GM12865 (cell line): Measurements from ENCODE around the gene GRID1.
"Not testable (repeated sequence)": the region's sequence is repeated elsewhere in the genome, so short reads cannot be mapped to it uniquely, and the experiment has no call there.

ENCODE experiments used
- DNase-seq: peaks from one replicate; pipeline ENCODE4 v3.0.0; 2010; ENCODE audit warnings: low read depth
- H3K4me3 ChIP-seq: 2 replicates; pipeline ENCODE4 v1.5.1; 2011; ENCODE audit warnings: mild to moderate bottlenecking, low read depth, low read length, control low read depth
- TF ChIP-seq, protein P1 (sequence below): IDR thresholded peaks from 2 replicates; pipeline ENCODE4 v1.5.1; 2011; ENCODE audit warnings: low read length, control low read depth, low read depth, inconsistent platforms; ENCODE audit not compliant: insufficient read depth; ENCODE audit errors: missing control alignments

GRID1 gene

GRCh38 chr10:86083664-86084175 is 282.9 kb downstream of the GRID1 start:
- H3K4me3 ChIP-seq, result no peak overlapping the region
- no peak for DNase-seq
- TF ChIP-seq, protein P1, sequence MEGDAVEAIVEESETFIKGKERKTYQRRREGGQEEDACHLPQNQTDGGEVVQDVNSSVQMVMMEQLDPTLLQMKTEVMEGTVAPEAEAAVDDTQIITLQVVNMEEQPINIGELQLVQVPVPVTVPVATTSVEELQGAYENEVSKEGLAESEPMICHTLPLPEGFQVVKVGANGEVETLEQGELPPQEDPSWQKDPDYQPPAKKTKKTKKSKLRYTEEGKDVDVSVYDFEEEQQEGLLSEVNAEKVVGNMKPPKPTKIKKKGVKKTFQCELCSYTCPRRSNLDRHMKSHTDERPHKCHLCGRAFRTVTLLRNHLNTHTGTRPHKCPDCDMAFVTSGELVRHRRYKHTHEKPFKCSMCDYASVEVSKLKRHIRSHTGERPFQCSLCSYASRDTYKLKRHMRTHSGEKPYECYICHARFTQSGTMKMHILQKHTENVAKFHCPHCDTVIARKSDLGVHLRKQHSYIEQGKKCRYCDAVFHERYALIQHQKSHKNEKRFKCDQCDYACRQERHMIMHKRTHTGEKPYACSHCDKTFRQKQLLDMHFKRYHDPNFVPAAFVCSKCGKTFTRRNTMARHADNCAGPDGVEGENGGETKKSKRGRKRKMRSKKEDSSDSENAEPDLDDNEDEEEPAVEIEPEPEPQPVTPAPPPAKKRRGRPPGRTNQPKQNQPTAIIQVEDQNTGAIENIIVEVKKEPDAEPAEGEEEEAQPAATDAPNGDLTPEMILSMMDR, result no peak

GRCh38 chr10:86083206-86083605 is 283.4 kb downstream of the GRID1 start:
- H3K4me3 ChIP-seq, result no peak overlapping the region
- TF ChIP-seq, protein P1, result no peak
- no peak for DNase-seq

DNA sequence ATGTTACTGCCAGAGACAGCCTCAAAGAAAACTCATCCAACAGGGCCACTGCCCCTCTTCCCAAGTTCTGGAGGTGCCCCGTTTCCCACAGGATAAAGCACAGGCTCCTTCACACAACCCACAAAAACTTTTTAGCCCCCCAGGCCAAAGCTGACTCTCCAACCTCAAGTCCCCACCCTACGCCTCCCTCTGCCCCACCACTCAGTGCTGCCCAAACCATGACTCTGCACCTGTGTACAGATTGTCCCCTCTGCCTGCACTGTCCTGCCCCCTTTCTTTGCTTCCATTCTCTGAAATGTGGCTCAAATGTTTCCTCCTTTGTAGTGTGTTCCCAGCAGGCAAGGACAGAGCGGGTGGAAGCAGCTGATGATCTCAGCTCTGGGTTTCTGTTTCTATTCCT is 284.0 kb downstream of the GRID1 start:
- no peak for DNase-seq
- H3K4me3 ChIP-seq, result no peak overlapping the region
- TF ChIP-seq, protein P1, result no peak

DNA sequence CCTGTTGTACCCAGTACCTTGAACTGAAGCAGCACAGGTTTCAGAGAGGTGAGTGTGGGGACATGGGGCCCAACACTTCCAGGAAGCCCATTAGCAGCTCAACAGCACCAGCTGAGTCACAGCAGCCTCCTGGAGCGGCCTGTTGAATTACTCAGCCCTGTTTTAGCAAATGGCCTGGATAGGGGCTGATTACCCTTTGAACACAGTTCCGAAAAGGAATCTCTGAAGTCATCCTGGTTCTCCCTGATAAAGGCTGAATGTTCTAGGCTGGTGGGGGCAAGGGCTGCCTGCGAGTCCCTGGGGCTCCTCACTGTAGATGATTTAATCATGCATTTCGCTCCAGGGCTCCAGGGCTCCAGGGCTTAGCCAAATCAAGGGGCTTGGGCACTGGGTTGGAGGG is 287.5 kb downstream of the GRID1 start:
- TF ChIP-seq, protein P1, result no peak
- DNase-seq, result no peak
- no peak overlapping the region for H3K4me3 ChIP-seq

DNA sequence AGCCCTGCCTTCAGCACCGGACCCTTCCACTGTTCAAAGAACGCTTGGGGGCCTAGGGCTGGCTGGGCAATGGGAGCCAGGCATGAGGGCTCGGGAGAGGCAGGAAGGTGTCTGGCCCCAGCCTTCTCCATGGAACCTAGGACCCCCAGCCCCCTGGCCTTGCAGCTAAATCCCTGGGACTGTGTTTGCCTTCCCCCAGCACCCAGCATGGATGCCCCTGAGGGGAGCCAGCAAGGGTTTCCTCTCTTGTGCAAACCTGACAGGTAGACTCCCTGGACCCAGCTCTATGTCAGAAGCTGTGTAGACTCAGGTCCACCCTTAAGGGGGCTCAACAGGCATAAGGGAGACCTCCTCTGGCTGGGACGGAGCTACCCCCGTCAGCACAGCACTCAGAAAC is 288.0 kb downstream of the GRID1 start:
- no peak overlapping the region for H3K4me3 ChIP-seq
- DNase-seq, result no peak
- TF ChIP-seq, protein P1, result no peak

GRCh38 chr10:86077871-86078638 is 288.5 kb downstream of the GRID1 start:
- H3K4me3 ChIP-seq, result no peak overlapping the region
- TF ChIP-seq, protein P1, result no peak
- DNase-seq, result no peak

- TF ChIP-seq, protein P1, result no peak
- no peak overlapping the region for H3K4me3 ChIP-seq
- DNase-seq, result no peak
Observed at GRCh38 chr10:86077271-86077670, 289.3 kb downstream of the GRID1 start.

GRCh38 chr10:86076497-86076896 is 290.1 kb downstream of the GRID1 start:
- H3K4me3 ChIP-seq, DNase-seq: not testable (repeated sequence)
